Muscle layer of duodenum (tissue), 2 donors: ENCODE measurements around the gene CKAP4.

Experiments used
- H3K27ac ChIP-seq: one replicate; pipeline ENCODE4 v1.7.0; 2013; ENCODE audit warnings: mild to moderate bottlenecking, low read length
- H3K27me3 ChIP-seq: one replicate; pipeline ENCODE4 v1.7.0; 2013; ENCODE audit warnings: low read depth, mild to moderate bottlenecking, control low read depth, low read length
- H3K36me3 ChIP-seq, 2 donors: one replicate each; pipeline ENCODE4 v1.7.0; 2013; ENCODE audit warnings: low read length in 2 of 2, control low read depth in 1 of 2, mild to moderate bottlenecking in 1 of 2; ENCODE audit not compliant: insufficient read depth in 2 of 2, control insufficient read depth in 1 of 2
- H3K4me1 ChIP-seq, 2 donors: one replicate each; pipeline ENCODE4 v1.7.0; 2013; ENCODE audit warnings: low read length in 2 of 2, mild to moderate bottlenecking in 2 of 2, control low read depth in 1 of 2, moderate library complexity in 1 of 2; ENCODE audit not compliant: insufficient read depth in 2 of 2, control insufficient read depth in 1 of 2
- H3K4me3 ChIP-seq, 2 donors: one replicate each; pipeline ENCODE4 v1.7.0; 2013; ENCODE audit warnings: low read length in 2 of 2, low read depth in 1 of 2, mild to moderate bottlenecking in 1 of 2
- H3K9me3 ChIP-seq, 2 donors: one replicate each; pipeline ENCODE4 v1.7.0; 2013; ENCODE audit warnings: low read length in 2 of 2, control low read depth in 1 of 2, mild to moderate bottlenecking in 1 of 2; ENCODE audit not compliant: control insufficient read depth in 1 of 2
- donor health status: healthy.

The CKAP4 gene

DNA sequence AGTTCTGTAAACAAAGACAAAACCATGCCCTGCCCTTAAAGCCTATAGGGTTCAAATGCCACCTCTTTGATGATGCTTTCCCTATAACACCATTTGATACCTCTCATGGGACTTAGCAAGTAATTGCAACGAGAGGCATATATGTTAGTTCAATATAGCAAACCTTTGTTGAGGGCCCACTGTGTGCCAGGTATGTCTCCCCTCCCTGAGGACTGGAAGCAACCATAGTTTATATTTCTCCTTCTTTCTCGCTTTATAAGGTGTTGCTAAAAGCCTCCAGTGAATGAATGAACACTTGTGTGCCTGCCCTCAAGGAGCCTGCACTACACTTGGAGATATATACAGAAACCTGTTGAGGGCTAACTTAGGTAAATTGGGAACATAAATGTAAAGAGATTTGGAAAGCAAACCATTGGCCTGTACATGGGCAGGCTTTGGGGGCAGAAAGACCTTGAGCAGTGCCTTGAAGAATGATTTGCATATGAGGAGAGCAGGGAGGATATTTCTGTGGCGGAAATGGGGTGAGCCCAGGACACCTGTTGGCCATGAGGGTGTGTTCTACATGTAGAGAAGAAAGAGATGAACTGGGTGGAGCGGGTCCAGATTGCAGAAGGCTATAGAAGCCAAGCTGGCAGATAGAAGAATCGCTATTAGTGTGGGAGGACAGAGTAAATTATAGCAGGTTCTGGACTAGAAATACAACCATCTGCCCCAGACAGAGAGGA lies 1.8 kb upstream of the CKAP4 start:
- peaks cover 9 to 22% of the 10 kb centered on the region in 2 donors for H3K4me1 ChIP-seq
- peak overlapping the region; percentile 84 for H3K27ac ChIP-seq
- H3K27me3 ChIP-seq = no peaks in the 10 kb centered on the region
- H3K36me3 ChIP-seq = no peaks in the 10 kb centered on the region
- no peak overlapping the region for H3K4me3 ChIP-seq
- H3K9me3 ChIP-seq = no peaks in the 10 kb centered on the region

DNA sequence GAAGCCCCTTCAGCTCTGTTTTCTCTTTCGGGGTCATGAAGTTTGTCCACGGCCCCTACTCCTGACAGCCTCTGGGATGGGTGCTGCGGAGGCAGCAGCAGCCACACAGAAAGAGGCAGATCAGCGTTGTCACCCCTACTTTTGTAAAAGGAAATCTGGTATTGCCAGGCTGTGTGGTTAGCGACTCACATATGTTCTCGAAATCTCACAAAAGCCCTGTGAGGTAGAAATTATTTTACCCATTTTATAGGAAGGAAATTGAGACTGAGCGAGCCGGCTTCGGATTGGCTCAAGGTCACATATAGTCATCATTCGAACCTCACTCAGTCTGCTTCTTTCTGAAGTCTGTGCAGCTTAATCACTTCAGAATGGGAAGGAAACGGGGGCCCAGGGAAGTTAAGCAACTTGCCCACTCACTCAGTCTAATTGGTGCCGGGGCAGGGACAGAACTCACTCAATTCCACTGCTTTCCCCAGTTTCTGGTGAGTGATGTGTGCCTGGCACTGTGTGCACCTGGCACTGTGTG lies 1.1 kb upstream of the CKAP4 start:
- no peaks in the 10 kb centered on the region for H3K27me3 ChIP-seq
- H3K4me3 ChIP-seq = peak overlapping the region; percentile 72 to 79
- peaks cover 9 to 28% of the 10 kb centered on the region in 2 donors for H3K4me1 ChIP-seq
- no peaks in the 10 kb centered on the region for H3K36me3 ChIP-seq
- H3K27ac ChIP-seq = peak overlapping the region; percentile 84
- no peaks in the 10 kb centered on the region for H3K9me3 ChIP-seq

DNA sequence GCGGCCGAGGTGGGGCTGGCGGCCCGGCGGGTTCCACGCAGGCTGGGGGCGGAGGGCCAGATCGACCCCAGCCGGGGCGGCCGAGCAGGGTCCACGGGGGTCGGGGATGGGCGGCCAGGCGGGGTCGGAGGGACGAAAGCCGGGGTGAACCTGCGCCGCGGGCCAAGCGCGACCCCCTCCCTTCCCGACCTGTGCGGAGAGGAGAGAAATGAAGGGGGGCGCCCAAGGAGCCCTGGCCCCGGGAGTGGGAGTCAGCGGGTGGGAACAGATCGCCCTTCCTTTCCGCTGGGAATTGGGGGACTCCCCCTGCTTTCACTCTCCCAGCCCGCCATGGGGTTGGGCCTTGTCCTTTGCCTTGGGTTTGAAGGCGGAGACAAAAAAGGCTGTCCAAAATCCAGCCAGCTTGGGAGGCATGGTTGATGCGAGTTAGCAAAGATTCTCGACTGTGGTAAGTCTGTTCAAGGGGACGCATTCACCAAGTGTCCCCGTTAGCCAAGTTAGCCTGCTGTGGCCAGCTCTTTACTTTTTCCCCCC lies 559 bp upstream of the CKAP4 start:
- peaks cover 14 to 32% of the 10 kb centered on the region in 2 donors for H3K4me1 ChIP-seq
- peak overlapping the region; percentile 72 to 79 for H3K4me3 ChIP-seq
- H3K27me3 ChIP-seq = no peaks in the 10 kb centered on the region
- H3K9me3 ChIP-seq = no peaks in the 10 kb centered on the region
- peak overlapping the region; percentile 84 for H3K27ac ChIP-seq
- H3K36me3 ChIP-seq = no peaks in the 10 kb centered on the region

DNA sequence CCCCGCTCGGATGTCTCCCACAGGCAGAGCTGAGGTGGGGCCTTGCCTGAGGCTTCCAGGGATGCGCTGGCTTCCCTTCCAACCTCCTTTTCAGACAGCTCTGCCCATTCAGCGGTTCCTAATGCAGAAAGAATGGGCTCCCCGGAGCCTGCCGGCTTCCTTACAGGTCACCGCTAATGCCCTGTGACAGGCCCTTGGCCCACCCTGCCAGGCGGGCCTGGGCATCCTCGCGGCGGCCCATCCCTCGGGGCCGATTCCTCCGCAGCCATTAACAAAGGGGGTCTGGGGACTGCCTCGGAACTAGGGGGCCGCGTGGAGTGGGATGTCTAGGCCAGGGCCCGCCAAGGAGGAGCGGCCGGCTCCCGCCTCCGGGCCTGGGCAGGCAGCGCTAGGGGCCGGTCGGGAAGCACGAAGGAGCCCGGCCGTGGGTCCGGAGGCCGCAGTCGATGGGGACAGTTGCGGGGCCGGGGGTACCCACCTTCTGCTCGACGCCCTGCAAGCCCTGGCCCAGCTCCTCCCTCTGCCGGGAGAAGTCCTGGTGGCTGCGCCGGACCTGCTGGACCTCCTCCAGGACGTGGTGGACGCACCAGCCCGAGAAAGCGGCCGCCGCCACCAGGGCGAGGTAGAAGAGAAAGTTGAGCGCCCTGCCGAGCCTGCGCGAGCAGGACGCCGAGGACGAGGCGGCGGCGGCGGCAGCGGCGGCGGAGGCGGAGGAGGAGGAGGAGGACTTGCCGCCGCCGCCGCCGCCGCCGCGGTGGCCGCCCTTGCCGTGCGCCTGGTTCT lies 738 bp downstream of the CKAP4 start:
- Histone ChIP-seq H3K36me3 (peaks cover 0 to 5% of the 10 kb centered on the region in 2 donors), H3K4me1 (peaks cover 15 to 33% of the 10 kb centered on the region in 2 donors), H3K27me3 (no peaks in the 10 kb centered on the region), H3K9me3 (no peaks in the 10 kb centered on the region), H3K4me3 (peak overlapping the region; percentile 76 to 82), H3K27ac (peak overlapping the region; percentile 81)

DNA sequence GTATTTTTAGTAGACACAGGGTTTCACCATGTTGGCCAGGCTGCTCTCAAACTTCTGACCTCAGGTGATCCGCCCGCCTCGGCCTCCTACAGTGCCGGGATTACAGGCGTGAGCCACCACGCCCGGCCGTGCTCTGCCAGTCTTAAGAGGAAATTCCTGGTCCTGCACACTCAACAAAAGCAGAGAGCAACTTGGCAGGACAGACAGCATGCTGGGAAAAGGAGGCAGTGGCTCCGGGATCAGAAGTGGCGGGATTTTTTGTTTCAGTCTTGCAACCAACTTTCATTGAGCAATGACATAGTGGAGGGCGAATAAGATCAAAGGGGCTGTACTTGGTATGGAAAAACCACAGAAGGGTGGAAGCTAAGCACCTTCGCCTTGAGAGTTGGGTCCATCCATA lies 2.1 kb downstream of the CKAP4 start:
- H3K9me3 ChIP-seq = no peaks in the 10 kb centered on the region
- H3K27ac ChIP-seq = peak overlapping the region; percentile 81
- H3K4me3 ChIP-seq = peak overlapping the region; percentile 76 to 82
- H3K4me1 ChIP-seq = peaks cover 15 to 33% of the 10 kb centered on the region in 2 donors
- H3K36me3 ChIP-seq = peaks cover 0 to 5% of the 10 kb centered on the region in 2 donors
- no peaks in the 10 kb centered on the region for H3K27me3 ChIP-seq

DNA sequence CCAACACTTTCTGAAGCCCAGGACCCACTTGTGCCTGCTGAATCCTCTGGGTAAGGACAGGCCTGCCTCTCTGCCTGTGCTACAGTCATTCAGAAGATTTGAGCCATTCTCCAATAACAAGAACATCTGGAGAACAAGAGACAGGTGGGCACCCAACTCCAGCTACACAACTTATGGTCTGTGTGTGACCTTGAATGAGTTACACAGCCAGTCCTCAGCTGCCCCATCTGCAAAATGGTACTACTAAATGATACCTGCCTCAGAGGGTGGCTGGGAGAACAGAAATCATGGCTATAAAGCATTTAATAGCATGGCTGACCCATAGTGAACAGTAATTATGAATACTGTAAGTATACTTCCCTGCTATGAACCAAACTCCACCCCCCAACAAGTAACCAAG lies 4.2 kb downstream of the CKAP4 start:
- Histone ChIP-seq H3K27ac (no peak overlapping the region), H3K4me3 (no peak overlapping the region), H3K4me1 (peaks cover 10 to 33% of the 10 kb centered on the region in 2 donors), H3K36me3 (peaks cover 13 to 24% of the 10 kb centered on the region in 2 donors), H3K27me3 (no peaks in the 10 kb centered on the region), H3K9me3 (no peaks in the 10 kb centered on the region)

DNA sequence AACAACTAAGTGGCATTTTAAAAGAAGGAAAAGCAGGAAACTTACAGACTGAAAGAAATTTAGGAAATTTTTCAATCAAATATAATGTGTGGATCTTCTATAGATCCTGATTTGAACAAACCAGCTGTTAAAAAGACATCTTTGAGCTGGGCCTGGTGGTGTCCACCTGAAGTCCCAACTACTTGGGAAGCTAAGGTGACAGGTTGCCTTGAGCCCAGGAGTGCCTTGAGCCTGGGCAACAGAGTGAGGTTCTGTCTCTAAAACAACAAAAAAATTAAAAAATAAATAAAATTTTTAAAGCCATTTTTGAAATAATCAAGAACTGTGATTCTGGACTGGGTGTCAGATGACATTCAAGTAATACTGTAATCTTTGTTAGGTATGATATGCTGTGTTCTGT lies 7.0 kb downstream of the CKAP4 start:
- no peak overlapping the region for H3K27ac ChIP-seq
- peaks cover 10 to 23% of the 10 kb centered on the region in 2 donors for H3K4me1 ChIP-seq
- no peak overlapping the region for H3K4me3 ChIP-seq
- H3K27me3 ChIP-seq = no peaks in the 10 kb centered on the region
- H3K9me3 ChIP-seq = no peaks in the 10 kb centered on the region
- H3K36me3 ChIP-seq = peaks cover 13 to 29% of the 10 kb centered on the region in 2 donors

DNA sequence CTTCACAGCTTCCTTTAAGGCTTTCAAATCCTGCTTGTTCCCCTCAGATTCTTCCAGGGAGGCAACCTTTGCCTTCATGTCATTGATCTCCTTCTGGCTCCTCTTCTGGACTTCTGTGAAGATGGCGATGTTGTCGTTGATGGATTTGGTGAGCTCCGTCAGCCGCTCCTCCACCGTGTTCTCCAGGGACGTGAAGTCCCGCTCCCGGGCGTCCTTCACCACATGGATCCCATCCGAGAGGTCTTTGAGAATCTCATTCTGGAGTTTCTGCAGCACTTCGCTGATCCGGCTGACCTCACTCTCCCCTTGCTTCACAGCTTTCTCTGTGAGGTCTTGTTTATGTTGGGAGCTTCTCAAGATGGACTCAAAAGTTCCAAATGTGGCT lies 7.9 kb downstream of the CKAP4 start:
- Histone ChIP-seq H3K4me3 (no peak overlapping the region), H3K4me1 (peaks cover 8 to 15% of the 10 kb centered on the region in 2 donors), H3K27me3 (no peaks in the 10 kb centered on the region), H3K9me3 (no peaks in the 10 kb centered on the region), H3K36me3 (peaks cover 13 to 29% of the 10 kb centered on the region in 2 donors), H3K27ac (no peak overlapping the region)

DNA sequence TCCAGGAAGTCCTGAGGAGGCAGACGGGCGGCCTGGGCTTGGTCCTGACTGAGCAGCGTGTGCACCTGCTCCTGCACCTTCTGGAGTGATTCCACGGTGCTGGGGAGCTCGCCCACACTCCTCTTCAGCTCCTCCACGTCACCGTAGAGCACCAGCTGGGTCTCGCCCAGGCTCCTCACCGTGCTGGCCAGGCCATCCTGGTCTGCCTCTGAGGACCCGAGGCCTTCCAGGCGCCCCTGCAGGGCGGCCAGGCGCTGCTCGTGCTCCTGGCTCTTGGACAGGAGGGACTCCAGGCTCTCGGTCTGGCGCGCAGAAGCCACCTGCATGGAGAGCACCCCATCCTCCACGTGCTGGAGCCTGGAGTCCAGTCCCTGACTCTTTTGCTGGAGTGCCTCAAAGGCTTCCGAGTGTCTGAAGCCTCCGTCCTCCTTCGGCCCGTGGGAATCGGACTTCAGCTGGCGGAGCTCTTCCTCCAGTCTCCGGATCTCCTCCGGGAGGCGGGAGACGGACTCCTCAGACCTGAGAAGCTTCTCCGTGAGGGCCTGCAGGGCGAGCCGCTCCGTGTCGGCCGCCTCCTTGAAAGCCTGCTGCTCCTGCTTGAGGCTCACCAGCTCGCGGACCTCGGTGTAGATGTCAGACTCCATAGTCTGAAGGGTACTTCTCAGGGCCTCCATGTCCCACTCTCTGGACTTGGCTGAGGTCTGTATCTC lies 8.4 kb downstream of the CKAP4 start:
- Histone ChIP-seq H3K4me3 (no peak overlapping the region), H3K9me3 (no peaks in the 10 kb centered on the region), H3K27me3 (no peaks in the 10 kb centered on the region), H3K4me1 (peaks cover 5 to 10% of the 10 kb centered on the region in 2 donors), H3K36me3 (peaks cover 13 to 29% of the 10 kb centered on the region in 2 donors), H3K27ac (no peak overlapping the region)

DNA sequence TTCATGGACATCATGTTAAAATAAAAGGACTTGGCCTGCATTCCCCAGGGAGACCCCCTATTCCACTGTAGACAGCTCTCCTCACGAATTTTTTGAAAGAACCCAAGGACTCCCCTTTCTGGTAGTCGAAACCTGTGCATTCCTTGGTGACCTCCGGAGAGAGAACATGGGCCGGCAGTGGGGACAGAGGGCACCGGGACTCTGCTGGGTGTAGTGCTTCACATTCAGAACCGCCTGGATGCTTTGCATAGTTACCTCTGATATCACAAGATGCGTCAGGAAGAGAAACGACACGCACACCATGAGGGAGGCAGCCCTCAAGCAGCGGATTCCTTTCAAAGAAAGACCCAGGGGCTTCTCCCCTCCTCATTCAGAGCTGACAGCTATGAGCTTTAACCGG lies 9.7 kb downstream of the CKAP4 start:
- Histone ChIP-seq H3K27me3 (no peaks in the 10 kb centered on the region), H3K4me1 (no peaks in the 10 kb centered on the region), H3K4me3 (no peak overlapping the region), H3K36me3 (peaks cover 13 to 29% of the 10 kb centered on the region in 2 donors), H3K9me3 (no peaks in the 10 kb centered on the region), H3K27ac (no peak overlapping the region)

DNA sequence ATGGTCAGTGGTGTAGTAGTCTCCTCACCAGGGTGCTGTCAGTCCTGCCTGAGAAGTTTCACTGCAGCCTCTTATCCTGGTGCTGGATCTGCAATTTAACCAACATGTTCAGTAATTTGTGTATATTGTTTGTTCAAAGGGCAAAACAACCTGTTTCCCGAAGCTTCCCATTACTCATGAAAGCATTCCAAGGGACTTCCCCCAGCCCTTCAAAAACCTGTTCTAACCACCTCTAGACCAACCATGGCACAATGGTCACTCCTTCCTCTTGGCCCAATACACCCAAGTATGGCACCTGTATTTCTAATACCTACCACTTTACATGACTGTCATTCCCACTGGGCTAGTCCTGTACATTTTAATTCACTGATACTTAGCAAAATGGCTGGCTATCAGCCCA lies 12.1 kb downstream of the CKAP4 start:
- Histone ChIP-seq H3K4me3 (no peak overlapping the region), H3K36me3 (peaks cover 13 to 24% of the 10 kb centered on the region in 2 donors), H3K27ac (no peak overlapping the region), H3K9me3 (no peaks in the 10 kb centered on the region), H3K27me3 (no peaks in the 10 kb centered on the region), H3K4me1 (no peaks in the 10 kb centered on the region)
